GM18907 (cell line): ENCODE data around the gene PRKCE.

Experiments
- ATAC-seq: cut with Tn5 transposase; IDR thresholded peaks from one replicate; pipeline ENCODE4 v1.9.1; 2021; ENCODE audit warnings: mild to moderate bottlenecking, moderate library complexity; ENCODE audit not compliant: unreplicated experiment

PRKCE gene

GRCh38 chr2:45651415-45652089 is at the start of gene PRKCE:
Gene PRKCE (plus strand): TSS chr2:45651675.
- ATAC-seq = peak; percentile 18

GRCh38 chr2:45602624-45603023 is 48.9 kb upstream of the PRKCE start:
- ATAC-seq = no peak

DNA sequence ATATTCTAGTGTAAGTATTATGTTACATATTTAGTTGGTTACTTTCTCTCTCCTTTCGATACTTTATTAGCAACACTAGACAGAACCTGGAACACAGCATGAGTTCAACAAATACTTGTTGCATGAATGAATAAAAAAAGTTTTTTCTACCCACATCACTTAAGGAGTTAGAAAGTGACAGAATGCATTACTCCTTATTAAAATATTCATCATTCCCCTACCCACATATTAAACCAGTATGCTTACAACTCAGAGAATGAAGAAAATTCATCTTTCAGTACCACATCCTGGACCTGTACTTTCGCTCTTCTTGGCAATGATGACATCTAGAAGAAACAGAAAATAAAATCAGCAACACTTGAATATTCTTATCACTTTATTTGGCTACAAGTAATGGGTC is 46.4 kb upstream of the PRKCE start:
- no peak for ATAC-seq

GRCh38 chr2:45606796-45607195 is 44.7 kb upstream of the PRKCE start:
- no peak for ATAC-seq

DNA sequence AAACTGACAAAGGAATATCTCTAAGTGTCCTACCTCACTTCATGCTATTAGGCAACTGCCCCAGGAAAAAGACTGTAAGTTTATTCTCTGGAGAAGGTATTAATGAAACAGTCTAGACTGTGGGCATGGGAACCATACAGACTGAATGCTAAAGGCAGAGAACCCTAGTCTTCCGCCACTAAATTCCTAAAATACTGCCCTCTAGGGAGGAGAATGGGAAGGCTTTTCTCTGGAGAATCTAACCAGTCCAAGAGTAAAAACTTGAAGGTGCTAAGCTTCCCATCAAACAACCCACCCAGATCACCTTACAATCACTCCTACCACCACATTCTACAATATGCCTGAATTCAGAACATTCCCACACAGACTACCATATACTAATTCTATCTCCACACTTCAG is 43.8 kb upstream of the PRKCE start:
- ATAC-seq = no peak

- ATAC-seq = peak; percentile 52
Measured at GRCh38 chr2:45610281-45611019, 41.0 kb upstream of the PRKCE start.

DNA sequence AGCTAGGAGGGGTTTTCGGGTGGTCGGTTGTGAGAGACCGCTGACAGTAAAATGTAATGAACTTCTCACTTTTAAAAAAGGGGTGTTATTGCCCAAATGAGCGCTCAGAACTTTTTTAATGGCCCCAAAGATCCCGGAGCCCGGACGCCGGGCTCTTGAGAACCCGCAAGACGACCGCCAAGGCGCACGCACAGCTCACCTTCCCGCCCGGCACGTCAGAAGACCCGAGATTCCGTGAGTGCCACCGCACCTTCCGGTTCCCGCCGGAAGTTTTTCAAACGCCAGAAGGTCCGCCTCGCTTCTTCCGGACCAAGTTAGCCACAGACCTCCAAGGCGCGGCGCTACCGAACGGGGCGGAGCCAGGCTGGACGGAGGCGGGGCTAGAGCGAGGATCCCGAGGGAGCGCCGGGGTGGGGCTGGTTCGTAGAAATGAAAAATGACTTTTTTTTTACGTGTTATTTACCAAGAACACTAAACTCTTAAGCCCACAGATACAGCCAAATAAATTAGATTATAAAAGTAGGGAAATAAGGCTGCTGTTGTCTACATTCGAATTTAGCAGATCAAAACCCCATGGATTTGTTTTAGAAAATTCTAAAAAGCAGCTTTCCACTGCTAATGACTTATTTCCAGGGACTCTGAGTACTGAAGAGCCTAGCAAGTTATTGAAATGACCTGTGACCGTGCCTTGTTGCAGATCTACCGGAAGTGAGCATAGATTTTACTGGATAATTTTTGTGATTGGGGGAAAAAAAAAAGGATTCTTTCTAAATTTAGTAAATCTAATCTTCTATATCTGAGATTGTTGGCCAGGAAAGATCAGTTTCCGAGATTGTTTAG is 40.2 kb upstream of the PRKCE start, which contains the start of gene SRBD1:
TSS of gene SRBD1 (minus strand) at position 248 of the 840 bp plus-strand sequence. CDS start 5,826 bp downstream, outside the sequence.
- ATAC-seq = peak; percentile 88

DNA sequence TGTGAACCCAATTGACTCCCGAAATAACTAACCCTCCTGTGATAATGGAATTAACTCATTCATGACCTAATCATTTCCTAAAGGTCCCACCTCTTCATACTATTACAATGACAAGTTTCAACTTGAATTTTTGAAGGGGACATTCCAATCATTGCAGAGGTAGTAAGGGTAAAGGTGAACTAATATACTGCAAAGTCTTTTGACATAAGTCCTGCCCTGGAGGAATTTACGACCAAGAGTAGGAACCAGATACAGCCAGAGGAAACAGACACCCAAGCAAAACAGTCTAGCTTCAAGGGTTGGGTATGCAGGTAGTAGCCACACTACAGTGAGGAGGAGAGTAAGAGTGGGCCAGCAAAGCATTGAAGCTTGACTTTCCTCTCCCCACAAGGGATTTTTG is 39.2 kb upstream of the PRKCE start:
- no peak for ATAC-seq

GRCh38 chr2:45612731-45613130 is 38.7 kb upstream of the PRKCE start:
- ATAC-seq = no peak

DNA sequence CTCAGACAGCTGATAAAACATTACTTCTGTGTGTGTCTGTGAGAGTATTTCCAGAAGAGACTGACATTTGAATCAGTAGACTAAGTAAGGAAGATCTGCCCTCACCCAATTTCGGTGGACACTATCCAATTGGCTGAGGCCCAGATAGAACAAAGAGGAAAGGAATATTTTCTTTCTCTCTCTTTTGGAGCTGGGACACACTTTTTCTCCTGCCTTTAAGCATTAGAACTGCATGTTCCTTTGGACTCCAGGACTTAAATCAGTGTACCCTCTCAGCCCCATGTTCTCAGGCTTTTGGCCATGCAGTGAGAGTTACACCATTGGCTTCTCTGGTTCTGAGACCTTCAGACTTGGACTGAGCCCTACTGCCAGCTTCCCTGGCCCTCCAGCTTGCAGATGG is 37.1 kb upstream of the PRKCE start:
- ATAC-seq = no peak

DNA sequence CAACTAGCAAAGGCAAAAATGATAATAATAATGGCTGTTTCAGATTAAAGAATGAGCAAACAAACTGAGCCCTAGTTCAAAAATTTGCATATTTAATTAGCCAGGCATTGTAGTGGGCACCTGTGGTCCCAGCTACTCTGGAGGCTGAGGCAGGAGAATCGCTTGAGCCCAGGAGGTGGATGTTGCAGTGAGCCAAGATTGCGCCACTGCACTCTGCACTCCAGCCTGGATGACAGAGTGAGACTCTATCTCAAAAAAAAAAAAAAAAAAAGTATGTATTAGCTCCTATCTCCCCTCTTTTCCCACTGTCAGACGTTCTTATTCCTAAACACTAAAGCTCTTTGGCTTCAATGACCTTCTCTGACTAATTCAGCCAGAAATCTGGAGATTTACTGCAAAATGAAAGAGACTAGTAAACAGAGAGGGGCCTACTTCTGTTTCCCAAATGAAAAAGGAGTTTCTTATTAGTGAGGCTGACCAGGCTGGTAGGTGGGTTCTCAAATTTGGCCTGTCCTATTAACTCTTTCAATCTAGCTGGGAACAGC is 36.5 kb upstream of the PRKCE start:
- ATAC-seq = no peak

GRCh38 chr2:45616658-45617411 is 34.6 kb upstream of the PRKCE start:
- ATAC-seq = no peak

DNA sequence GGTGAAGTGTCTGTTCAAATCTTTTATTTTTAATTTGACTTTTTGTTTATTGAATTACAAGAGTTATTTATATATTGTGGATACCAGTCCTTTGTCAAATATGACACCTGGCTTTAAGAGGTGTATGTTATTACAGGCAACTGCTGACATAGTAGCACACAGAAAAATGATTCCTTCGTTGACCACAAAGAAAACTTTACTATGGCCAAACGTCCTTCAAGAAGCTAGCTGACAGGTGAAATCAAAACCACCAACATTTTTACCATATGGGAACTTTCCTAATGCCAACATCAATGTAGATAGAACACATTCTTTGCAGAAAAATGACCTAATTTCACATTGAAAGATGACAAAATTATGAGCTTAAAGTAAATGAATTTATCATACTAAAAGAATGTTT is 34.0 kb upstream of the PRKCE start:
- no peak for ATAC-seq

GRCh38 chr2:45622336-45623075 is 29.0 kb upstream of the PRKCE start:
- no peak for ATAC-seq

DNA sequence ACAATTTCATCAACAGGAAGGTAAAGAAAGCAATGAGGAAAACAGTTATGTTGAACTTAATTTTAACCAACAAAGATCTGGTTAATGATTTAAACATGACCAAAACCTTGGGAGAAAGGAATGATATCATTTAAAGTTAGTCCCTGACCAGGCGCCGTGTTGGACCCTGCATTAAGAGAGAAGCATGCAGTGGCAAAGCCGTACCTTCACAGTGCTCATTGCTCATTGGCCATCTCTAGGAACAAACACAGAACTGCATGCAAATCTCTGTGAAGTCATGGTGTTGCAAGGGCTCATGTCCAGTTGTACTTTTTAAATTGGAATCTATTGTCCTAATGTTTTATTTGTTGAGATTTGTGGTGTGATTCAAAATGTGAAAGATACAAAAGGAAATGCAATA is 28.4 kb upstream of the PRKCE start:
- no peak for ATAC-seq

DNA sequence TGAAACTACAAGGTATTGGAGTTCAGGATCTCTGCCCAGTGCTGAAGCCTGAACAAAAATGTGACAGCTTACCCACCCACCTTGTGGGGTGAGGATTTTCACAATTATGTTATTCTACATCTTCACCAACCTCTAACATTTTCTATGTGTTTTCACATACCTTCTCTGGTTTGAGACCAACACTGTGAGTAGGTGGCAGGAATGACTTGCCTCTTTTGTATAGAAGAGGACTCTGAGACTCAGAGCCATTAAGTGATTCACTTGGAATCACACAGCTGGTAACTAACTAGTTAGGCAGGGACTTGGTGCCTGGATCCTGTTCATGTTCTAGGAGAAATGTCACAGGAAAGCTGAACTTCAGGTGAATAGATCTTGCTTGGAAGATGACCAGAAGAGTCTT is 25.7 kb upstream of the PRKCE start:
- no peak for ATAC-seq

- no peak for ATAC-seq
Measured at GRCh38 chr2:45626387-45627221, 24.9 kb upstream of the PRKCE start.

DNA sequence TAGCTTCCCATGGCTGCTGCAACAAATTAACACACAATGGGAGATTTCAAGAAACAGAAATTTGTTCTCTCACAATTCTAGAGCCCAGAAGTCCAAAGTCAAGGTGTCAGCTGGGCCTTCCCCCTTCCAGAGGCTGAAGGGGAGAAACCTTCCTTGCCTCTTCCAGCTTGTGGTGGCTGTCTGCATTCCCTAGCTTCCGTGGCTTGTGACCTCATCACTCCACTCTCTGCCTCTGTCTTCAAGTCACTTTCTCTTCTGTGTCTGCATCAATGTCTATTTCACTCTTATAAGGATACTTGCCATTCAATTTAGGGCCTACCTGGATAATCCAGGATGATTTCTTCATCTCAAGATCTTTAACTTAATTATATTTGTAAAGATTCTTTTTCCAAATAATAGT is 23.6 kb upstream of the PRKCE start:
- no peak for ATAC-seq

GRCh38 chr2:45629971-45630370 is 21.5 kb upstream of the PRKCE start:
- ATAC-seq = no peak
